Stomach (tissue), 4 donors: ENCODE measurements around the gene MYH11.

Source experiments
- CTCF ChIP-seq, 7 experiments: fragments of 450-650 bp in 4 of 7; fragments of 200-600 bp in 3 of 7; sonication (generic) in 3 of 7; IDR thresholded peaks; one replicate each; pipeline ENCODE4 v1.5.1; 2016 to 2019; ENCODE audit warnings: antibody characterized with exemption in 7 of 7, control low read depth in 2 of 7, mild to moderate bottlenecking in 1 of 7
- EP300 ChIP-seq: sonication (generic); formaldehyde crosslinking; IDR thresholded peaks from one replicate; pipeline ENCODE4 v1.6.1; 2017; ENCODE audit warnings: antibody characterized with exemption

DNA sequence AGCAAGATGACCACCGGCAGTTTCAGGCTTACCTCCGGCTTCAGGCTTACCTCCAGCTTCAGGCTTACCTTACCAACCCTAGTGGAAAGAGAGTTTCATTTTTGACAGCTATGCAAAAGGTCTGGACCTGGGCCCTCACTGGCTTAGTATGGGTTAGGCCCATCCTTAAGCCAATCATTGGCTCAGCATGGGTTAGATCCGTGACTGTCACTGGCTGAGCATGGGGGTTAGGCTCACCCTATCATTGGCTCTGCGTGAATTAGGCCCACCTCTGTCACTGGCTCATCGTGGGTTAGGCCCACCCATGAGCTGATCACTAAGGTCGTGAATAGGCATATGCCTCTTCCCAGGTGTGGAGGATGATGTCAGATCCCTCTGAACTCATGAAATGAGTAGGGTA, 198.7 kb downstream of the MYH11 start:
- no peak for TF ChIP-seq EP300
- TF ChIP-seq CTCF (IDR thresholded peaks at IDR 0.05), result no peak
